Liver (tissue), 3 donors: ENCODE measurements around the gene CIZ1.

Experiments
- CTCF ChIP-seq: fragments of 150-350 bp; IDR thresholded peaks from 2 replicates; pipeline ENCODE4 v1.5.1; 2017; ENCODE audit warnings: improper control_type of control experiment, low read depth, low read length; ENCODE audit not compliant: missing input control
- GABPA ChIP-seq, 2 donors: IDR thresholded peaks in 1 of 2; conservative IDR thresholded peaks in 1 of 2; 2 replicates each; pipeline ENCODE4 v1.6.1; 2016; ENCODE audit warnings: antibody characterized with exemption in 2 of 2, mild to moderate bottlenecking in 1 of 2, moderate library complexity in 1 of 2
- HNF4G ChIP-seq: IDR thresholded peaks from 2 replicates; pipeline ENCODE4 v1.6.1; 2016; ENCODE audit warnings: antibody characterized with exemption
- TAF1 ChIP-seq: conservative IDR thresholded peaks from 2 replicates; pipeline ENCODE4 v1.6.1; 2016; ENCODE audit warnings: antibody characterized with exemption, mild to moderate bottlenecking
- donor health status: healthy.
- donor health status: healthy.

- TF ChIP-seq HNF4G (no peak), CTCF (no peak), TAF1 (no peak), GABPA (IDR thresholded peaks at IDR 0.05 in 1 of 2, conservative IDR thresholded peaks at IDR 0.05 in 1 of 2) (no peak)
These were observed 24.2 kb downstream of the CIZ1 start for GRCh38 chr9:128167209-128167608.
